Uterus (tissue), 4 donors: Measurements from ENCODE around the gene TGFB1. TPM values are rescaled to one million over a fixed set of nuclear protein-coding genes. Genes with fewer than 3 reads are reported as not detected.

Experiments
- DNase-seq, 2 donors: peaks; one replicate each; pipeline ENCODE4 v3.0.0-alpha.2; 2019 to 2020
- H3K27ac ChIP-seq, 2 donors: fragments of 200-600 bp; sonication (generic); 1 replicate in 1 of 2; 2 replicates in 1 of 2; pipeline ENCODE4 v1.5.1; 2016 to 2018
- H3K27me3 ChIP-seq, 2 donors: fragments of 200-600 bp; sonication (generic); one replicate each; pipeline ENCODE4 v1.5.1; 2018 to 2019; ENCODE audit warnings: control low read depth in 1 of 2
- H3K36me3 ChIP-seq, 2 donors: fragments of 200-600 bp; sonication (generic); one replicate each; pipeline ENCODE4 v1.5.1; 2019; ENCODE audit warnings: control low read depth in 1 of 2
- H3K4me1 ChIP-seq, 2 donors: fragments of 200-600 bp; sonication (generic); one replicate each; pipeline ENCODE4 v1.5.1; 2018 to 2019; ENCODE audit warnings: control low read depth in 1 of 2
- H3K4me3 ChIP-seq, 2 donors: fragments of 200-600 bp; sonication (generic); 1 replicate in 1 of 2; 2 replicates in 1 of 2; pipeline ENCODE4 v1.5.1; 2018 to 2019; ENCODE audit warnings: mild to moderate bottlenecking in 1 of 2
- H3K9me3 ChIP-seq, 2 donors: fragments of 200-600 bp; sonication (generic); one replicate each; pipeline ENCODE4 v1.5.1; 2019; ENCODE audit warnings: control low read depth in 1 of 2
- POLR2A ChIP-seq, 2 donors: fragments of 450-650 bp; IDR thresholded peaks; one replicate each; pipeline ENCODE4 v1.6.1; 2016; ENCODE audit warnings: antibody characterized with exemption in 2 of 2, mild to moderate bottlenecking in 1 of 2, moderate library complexity in 1 of 2
- intact Hi-C: fragments of 100-400 bp; cut with DNase I; formaldehyde crosslinking; loops from one replicate; pipeline ENCODE4 v1.15.1; 2023; ENCODE audit warnings: low total_unique reads
- total RNA-seq, 4 donors: library from RNA; depleted of rRNA in 3 of 4; stranded (reverse); fragments of >200 nt in 3 of 4; gene quantifications; one replicate each; pipeline versions ENCODE4 v1.1.0 to v1.2.4, GENCODE V29; 2014 to 2023
- TF ChIP-seq, protein P1 (sequence below), 4 experiments: fragments of 200-600 bp in 2 of 4; fragments of 450-650 bp in 2 of 4; sonication (generic) in 2 of 4; IDR thresholded peaks; one replicate each; pipeline ENCODE4 v1.5.1; 2016 to 2019; ENCODE audit warnings: antibody characterized with exemption in 4 of 4, mild to moderate bottlenecking in 2 of 4, moderate library complexity in 1 of 4
- donor health status: DM: yes; HTN: yes; CAD: no.

TGFB1 gene
- total RNA-seq, 4 donors from 2014 or later = 6.7 to 61.7 (median 15.7) TPM

DNA sequence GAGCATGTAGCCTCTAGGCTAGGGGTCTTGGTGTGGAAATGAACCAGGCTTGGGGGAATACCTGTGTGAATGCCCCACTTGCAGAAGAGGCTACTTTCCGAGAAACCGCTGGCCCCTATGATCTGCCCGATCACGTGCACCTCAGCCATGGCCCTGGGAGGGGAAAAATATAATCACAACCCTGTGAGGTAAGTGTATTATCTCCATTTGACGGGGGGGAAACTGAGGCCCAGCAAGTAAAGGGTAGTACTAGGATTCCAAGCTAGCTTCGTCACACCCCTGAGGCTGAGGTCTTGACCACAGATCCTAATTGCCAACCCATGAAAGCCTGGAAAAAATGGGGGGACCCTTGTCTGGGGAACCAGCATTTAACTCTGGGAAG is 9.6 kb upstream of the TGFB1 start:
- Histone ChIP-seq H3K9me3 (no peaks in the 10 kb centered on the region), H3K4me1 (no peaks in the 10 kb centered on the region), H3K27ac (peak overlapping the region; percentile 99), H3K36me3 (no peaks in the 10 kb centered on the region), H3K27me3 (no peaks in the 10 kb centered on the region), H3K4me3 (peak overlapping the region; percentile 74 to 76)
- DNase-seq = no peak
- intact Hi-C loops = no loop called here
- TF ChIP-seq POLR2A (IDR thresholded peaks at IDR 0.05) = no peak
- TF ChIP-seq, protein P1, sequence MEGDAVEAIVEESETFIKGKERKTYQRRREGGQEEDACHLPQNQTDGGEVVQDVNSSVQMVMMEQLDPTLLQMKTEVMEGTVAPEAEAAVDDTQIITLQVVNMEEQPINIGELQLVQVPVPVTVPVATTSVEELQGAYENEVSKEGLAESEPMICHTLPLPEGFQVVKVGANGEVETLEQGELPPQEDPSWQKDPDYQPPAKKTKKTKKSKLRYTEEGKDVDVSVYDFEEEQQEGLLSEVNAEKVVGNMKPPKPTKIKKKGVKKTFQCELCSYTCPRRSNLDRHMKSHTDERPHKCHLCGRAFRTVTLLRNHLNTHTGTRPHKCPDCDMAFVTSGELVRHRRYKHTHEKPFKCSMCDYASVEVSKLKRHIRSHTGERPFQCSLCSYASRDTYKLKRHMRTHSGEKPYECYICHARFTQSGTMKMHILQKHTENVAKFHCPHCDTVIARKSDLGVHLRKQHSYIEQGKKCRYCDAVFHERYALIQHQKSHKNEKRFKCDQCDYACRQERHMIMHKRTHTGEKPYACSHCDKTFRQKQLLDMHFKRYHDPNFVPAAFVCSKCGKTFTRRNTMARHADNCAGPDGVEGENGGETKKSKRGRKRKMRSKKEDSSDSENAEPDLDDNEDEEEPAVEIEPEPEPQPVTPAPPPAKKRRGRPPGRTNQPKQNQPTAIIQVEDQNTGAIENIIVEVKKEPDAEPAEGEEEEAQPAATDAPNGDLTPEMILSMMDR (IDR thresholded peaks at IDR 0.05) = no peak

- H3K36me3 ChIP-seq = no peaks in the 10 kb centered on the region
- no peaks in the 10 kb centered on the region for H3K4me1 ChIP-seq
- intact Hi-C loops = no loop called here
- H3K27ac ChIP-seq = no peak overlapping the region
- no peak for DNase-seq
- TF ChIP-seq, protein P1 (IDR thresholded peaks at IDR 0.05) = no peak
- no peak for TF ChIP-seq POLR2A (IDR thresholded peaks at IDR 0.05)
- H3K4me3 ChIP-seq = no peak overlapping the region
- H3K9me3 ChIP-seq = no peaks in the 10 kb centered on the region
- H3K27me3 ChIP-seq = no peaks in the 10 kb centered on the region
These were observed 8.6 kb upstream of the TGFB1 start for GRCh38 chr19:41362143-41362847.

DNA sequence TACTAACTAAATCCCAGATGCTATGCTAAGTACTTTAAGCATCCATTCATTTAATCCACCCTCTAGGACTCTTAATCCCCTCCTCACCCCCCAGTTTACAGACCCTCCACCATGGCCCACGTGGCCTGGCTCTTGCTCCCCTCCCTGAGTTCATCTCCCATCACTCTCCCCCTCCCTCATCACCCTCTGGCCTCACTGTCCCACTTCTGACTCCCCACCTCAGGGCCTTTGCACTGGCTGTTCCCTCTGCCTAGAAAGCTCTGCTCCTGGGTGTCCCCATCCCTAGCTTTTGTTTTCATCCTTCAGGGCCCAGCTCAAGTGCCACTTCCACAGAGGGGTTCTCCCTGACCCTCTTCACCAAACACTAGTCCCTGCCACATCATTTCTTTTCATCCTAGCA is 6.0 kb upstream of the TGFB1 start:
- H3K27ac ChIP-seq = no peak overlapping the region
- no peak for DNase-seq
- intact Hi-C loops = no loop called here

DNA sequence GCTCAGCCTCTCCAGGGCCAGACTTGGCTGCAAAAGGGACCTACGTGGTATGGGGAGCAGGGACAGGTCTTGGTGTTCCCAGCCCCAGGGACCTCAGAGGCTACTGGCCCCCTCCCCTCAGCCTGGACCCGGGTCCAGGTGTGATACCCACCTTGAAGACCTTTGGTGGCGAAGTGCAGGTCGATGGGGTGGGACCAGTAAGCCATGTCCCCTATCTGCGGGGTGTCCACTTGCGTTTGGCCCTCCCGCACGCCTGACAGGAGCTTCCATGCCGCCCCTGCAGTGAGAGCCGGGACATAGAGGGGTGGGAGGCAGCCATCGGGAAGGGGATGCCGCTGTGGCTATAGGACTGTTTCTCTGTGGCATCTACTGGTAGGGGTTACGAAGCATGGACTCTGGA is 4.0 kb upstream of the TGFB1 start:
- no peaks in the 10 kb centered on the region for H3K36me3 ChIP-seq
- TF ChIP-seq POLR2A (IDR thresholded peaks at IDR 0.05) = no peak
- TF ChIP-seq, protein P1 (IDR thresholded peaks at IDR 0.05) = no peak
- intact Hi-C loops = no loop called here

More for the DNA sequence above, 6.0 kb upstream of the TGFB1 start:
- Histone ChIP-seq H3K4me1 (no peaks in the 10 kb centered on the region), H3K36me3 (no peaks in the 10 kb centered on the region), H3K4me3 (no peak overlapping the region), H3K9me3 (no peaks in the 10 kb centered on the region), H3K27me3 (no peaks in the 10 kb centered on the region)
- no peak for TF ChIP-seq POLR2A (IDR thresholded peaks at IDR 0.05)
- TF ChIP-seq, protein P1 (IDR thresholded peaks at IDR 0.05) = no peak

GRCh38 chr19:41356984-41357739 is 3.4 kb upstream of the TGFB1 start:
- H3K9me3 ChIP-seq = no peaks in the 10 kb centered on the region
- H3K27me3 ChIP-seq = no peaks in the 10 kb centered on the region
- peaks cover 0 to 6% of the 10 kb centered on the region in 2 donors for H3K4me1 ChIP-seq
- H3K27ac ChIP-seq = no peak overlapping the region
- no peak for TF ChIP-seq POLR2A (IDR thresholded peaks at IDR 0.05)
- no peaks in the 10 kb centered on the region for H3K36me3 ChIP-seq
- no peak for DNase-seq
- intact Hi-C loops = no loop called here
- H3K4me3 ChIP-seq = no peak overlapping the region

More for the DNA sequence above, 4.0 kb upstream of the TGFB1 start:
- Histone ChIP-seq H3K4me3 (no peak overlapping the region), H3K27ac (no peak overlapping the region), H3K27me3 (no peaks in the 10 kb centered on the region), H3K9me3 (no peaks in the 10 kb centered on the region), H3K4me1 (peaks cover 0 to 6% of the 10 kb centered on the region in 2 donors)
- no peak for DNase-seq
